GM18498 (cell line): ENCODE results near the gene FARP1.

ENCODE experiments used
- ATAC-seq: cut with Tn5 transposase; IDR thresholded peaks from one replicate; pipeline ENCODE4 v1.9.1; 2021; ENCODE audit warnings: mild to moderate bottlenecking, moderate library complexity; ENCODE audit not compliant: unreplicated experiment

Gene FARP1

GRCh38 chr13:98377635-98378378 is 234.9 kb downstream of the FARP1 start:
- no peak for ATAC-seq

- no peak for ATAC-seq
These were observed 241.8 kb downstream of the FARP1 start for GRCh38 chr13:98384739-98385138.

- no peak for ATAC-seq
These were observed 242.7 kb downstream of the FARP1 start for GRCh38 chr13:98385606-98386005.

GRCh38 chr13:98386637-98387036 is 243.7 kb downstream of the FARP1 start:
- no peak for ATAC-seq

GRCh38 chr13:98389319-98389718 is 246.4 kb downstream of the FARP1 start:
- no peak for ATAC-seq

GRCh38 chr13:98390086-98390715 is 247.3 kb downstream of the FARP1 start:
- ATAC-seq, result no peak

- no peak for ATAC-seq
These were observed 251.0 kb downstream of the FARP1 start for GRCh38 chr13:98393873-98394272.

- ATAC-seq, result no peak
These were observed 252.1 kb downstream of the FARP1 start for GRCh38 chr13:98394820-98395510.

- no peak for ATAC-seq
These were observed 253.3 kb downstream of the FARP1 start for GRCh38 chr13:98396071-98396710.

- ATAC-seq, result no peak
These were observed 254.3 kb downstream of the FARP1 start for GRCh38 chr13:98397221-98397620.

- ATAC-seq, result no peak
These were observed 255.0 kb downstream of the FARP1 start for GRCh38 chr13:98397861-98398260.

GRCh38 chr13:98398581-98398980 is 255.7 kb downstream of the FARP1 start:
- no peak for ATAC-seq

- no peak for ATAC-seq
These were observed 256.9 kb downstream of the FARP1 start for GRCh38 chr13:98399756-98400155.

- ATAC-seq, result no peak
These were observed 259.0 kb downstream of the FARP1 start for GRCh38 chr13:98401934-98402333.

GRCh38 chr13:98403076-98403475 is 260.2 kb downstream of the FARP1 start:
- ATAC-seq, result no peak

GRCh38 chr13:98405107-98405571 is 262.2 kb downstream of the FARP1 start:
- ATAC-seq, result no peak

GRCh38 chr13:98405690-98406344 is 262.9 kb downstream of the FARP1 start:
- ATAC-seq, result no peak

GRCh38 chr13:98406427-98406826 is 263.5 kb downstream of the FARP1 start:
- no peak for ATAC-seq

GRCh38 chr13:98406971-98407370 is 264.1 kb downstream of the FARP1 start:
- no peak for ATAC-seq

GRCh38 chr13:98407575-98407974 is 264.7 kb downstream of the FARP1 start:
- no peak for ATAC-seq

- ATAC-seq, result no peak
These were observed 266.4 kb downstream of the FARP1 start for GRCh38 chr13:98409281-98409680.
